HEK293T (cell line): ENCODE data around the gene MFAP4.

Source experiments
- CTCF ChIA-PET: fragments of 350-600 bp; formaldehyde crosslinking; extraction: SDS; loops from one replicate; lab custom pipeline; 2021; ENCODE audit warnings: antibody characterized with exemption, inconsistent platforms; lab: Yijun Ruan, JAX
- POLR2A ChIA-PET: fragments of 350-600 bp; formaldehyde crosslinking; extraction: SDS; loops from one replicate; lab custom pipeline; 2020; ENCODE audit warnings: antibody characterized with exemption, inconsistent platforms; lab: Yijun Ruan, JAX
- DNase-seq: peaks from one replicate; pipeline ENCODE4 v3.0.0; 2012; ENCODE audit warnings: mixed read lengths; ENCODE audit errors: extremely low spot score
- ARNT ChIP-seq: fragments of 450-650 bp; IDR thresholded peaks from 2 replicates; pipeline ENCODE4 v1.6.1; 2017; ENCODE audit warnings: mild to moderate bottlenecking
- BHLHE40 ChIP-seq: fragments of 450-650 bp; IDR thresholded peaks from 2 replicates; pipeline ENCODE4 v1.6.1; 2016; ENCODE audit warnings: mild to moderate bottlenecking, moderate library complexity, borderline replicate concordance
- CTBP1 ChIP-seq: fragments of 450-650 bp; IDR thresholded peaks from 2 replicates; pipeline ENCODE4 v1.6.1; 2016; ENCODE audit warnings: borderline replicate concordance
- ELF4 ChIP-seq: fragments of 450-650 bp; IDR thresholded peaks from 2 replicates; pipeline ENCODE4 v1.6.1; 2017; ENCODE audit warnings: antibody characterized with exemption
- FOXA1 ChIP-seq: fragments of 450-650 bp; IDR thresholded peaks from 2 replicates; pipeline ENCODE4 v1.6.1; 2016; ENCODE audit warnings: mild to moderate bottlenecking
- FOXK2 ChIP-seq: fragments of 450-650 bp; IDR thresholded peaks from 2 replicates; pipeline ENCODE4 v1.6.1; 2016; ENCODE audit warnings: mild to moderate bottlenecking
- FOXM1 ChIP-seq: fragments of 450-650 bp; IDR thresholded peaks from 2 replicates; pipeline ENCODE4 v1.6.1; 2017; ENCODE audit warnings: mild to moderate bottlenecking, borderline replicate concordance
- HDGF ChIP-seq: fragments of 450-650 bp; IDR thresholded peaks from 2 replicates; pipeline ENCODE4 v1.6.1; 2017; ENCODE audit warnings: antibody characterized with exemption, borderline replicate concordance
- L3MBTL2 ChIP-seq: fragments of 450-650 bp; conservative IDR thresholded peaks from 2 replicates; pipeline ENCODE4 v1.6.1; 2016; ENCODE audit warnings: mild to moderate bottlenecking
- LEF1 ChIP-seq: fragments of 450-650 bp; IDR thresholded peaks from 2 replicates; pipeline ENCODE4 v1.6.1; 2017; ENCODE audit warnings: mild to moderate bottlenecking, borderline replicate concordance
- NFRKB ChIP-seq: fragments of 450-650 bp; IDR thresholded peaks from 2 replicates; pipeline ENCODE4 v1.6.1; 2016; ENCODE audit warnings: mild to moderate bottlenecking, moderate library complexity
- SP1 ChIP-seq: fragments of 450-650 bp; IDR thresholded peaks from 2 replicates; pipeline ENCODE4 v1.6.1; 2017
- SUZ12 ChIP-seq: fragments of 450-650 bp; IDR thresholded peaks from 2 replicates; pipeline ENCODE4 v1.6.1; 2016; ENCODE audit warnings: mild to moderate bottlenecking
- TARDBP ChIP-seq: fragments of 450-650 bp; IDR thresholded peaks from 2 replicates; pipeline ENCODE4 v1.6.1; 2016
- ZNF384 ChIP-seq: fragments of 450-650 bp; IDR thresholded peaks from 2 replicates; pipeline ENCODE4 v1.6.1; 2016
- TF ChIP-seq, protein P1 (sequence below): fragments of 450-650 bp; IDR thresholded peaks from 2 replicates; pipeline ENCODE4 v1.6.1; 2016

Gene MFAP4

DNA sequence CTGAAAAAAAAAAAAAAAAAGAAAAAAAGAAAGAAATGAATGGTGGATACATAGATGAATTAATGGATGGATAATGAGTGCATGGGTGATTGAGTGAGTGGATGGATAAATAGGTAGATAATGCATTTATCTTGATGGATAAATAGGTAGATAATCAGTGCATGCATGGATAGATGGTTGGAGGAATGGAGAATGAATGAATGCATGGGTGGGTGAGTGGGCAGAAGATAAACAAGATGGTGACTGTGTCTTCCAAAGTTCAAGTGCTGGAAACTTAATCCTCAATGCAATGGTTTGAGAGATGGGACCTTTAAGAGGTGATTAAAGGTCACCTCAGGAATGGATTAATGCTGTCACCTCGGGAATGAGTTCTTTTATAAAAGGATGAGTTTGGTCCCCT is 17.3 kb upstream of the MFAP4 start:
- POLR2A ChIA-PET: no interaction called here
- TF ChIP-seq FOXK2 (no peak), L3MBTL2 (no peak), ELF4 (no peak), FOXA1 (no peak), HDGF (no peak), ZNF384 (no peak), BHLHE40 (no peak), LEF1 (no peak), CTBP1 (no peak), TARDBP (no peak), SUZ12 (no peak), FOXM1 (no peak), NFRKB (no peak), ARNT (no peak), SP1 (no peak)
- TF ChIP-seq, protein P1, sequence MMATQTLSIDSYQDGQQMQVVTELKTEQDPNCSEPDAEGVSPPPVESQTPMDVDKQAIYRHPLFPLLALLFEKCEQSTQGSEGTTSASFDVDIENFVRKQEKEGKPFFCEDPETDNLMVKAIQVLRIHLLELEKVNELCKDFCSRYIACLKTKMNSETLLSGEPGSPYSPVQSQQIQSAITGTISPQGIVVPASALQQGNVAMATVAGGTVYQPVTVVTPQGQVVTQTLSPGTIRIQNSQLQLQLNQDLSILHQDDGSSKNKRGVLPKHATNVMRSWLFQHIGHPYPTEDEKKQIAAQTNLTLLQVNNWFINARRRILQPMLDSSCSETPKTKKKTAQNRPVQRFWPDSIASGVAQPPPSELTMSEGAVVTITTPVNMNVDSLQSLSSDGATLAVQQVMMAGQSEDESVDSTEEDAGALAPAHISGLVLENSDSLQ: no peak
- CTCF ChIA-PET: no interaction called here
- DNase-seq: no peak

DNA sequence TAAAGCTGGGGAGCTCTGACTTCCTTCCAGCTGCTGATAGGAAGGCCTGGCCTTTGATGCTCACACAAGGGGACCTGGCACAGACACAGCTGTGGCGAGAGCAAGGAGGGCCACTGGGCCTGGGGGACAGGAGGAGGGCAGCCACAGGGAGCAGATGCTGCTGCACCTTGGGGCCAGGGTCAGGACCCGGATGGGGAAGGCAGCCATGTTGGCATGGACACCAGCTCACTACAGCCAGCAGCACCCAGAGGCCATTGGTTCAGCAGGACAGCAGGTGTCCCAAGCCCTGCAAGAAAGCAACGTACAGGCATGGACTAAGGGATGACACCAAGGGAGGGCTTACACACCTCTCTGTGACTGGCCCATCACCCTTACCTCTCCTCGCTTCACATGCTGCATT is 16.0 kb upstream of the MFAP4 start:
- TF ChIP-seq NFRKB (no peak), HDGF (no peak), LEF1 (no peak), TARDBP (no peak)
- DNase-seq: no peak
- ChIA-PET POLR2A (interaction anchor here (1.4 to 3.6 kb wide), 2 partner anchors 17 to 25 kb away, joined by 3 to 26 read pairs; partner anchors contain the start of gene MAPK7), CTCF (no interaction called here)

GRCh38 chr17:19402171-19402570 is 15.2 kb upstream of the MFAP4 start:
- ChIA-PET CTCF (interaction anchor here (0.6 to 1.0 kb wide), 2 partner anchors 39 to 212 kb away, joined by 3 to 4 read pairs; no protein-coding TSS in a partner anchor), POLR2A (interaction anchor here (1.4 to 3.6 kb wide), 2 partner anchors 16 to 24 kb away, joined by 3 to 26 read pairs; partner anchors contain the start of gene MAPK7)
- no peak for DNase-seq
- TF ChIP-seq SP1 (no peak), BHLHE40 (no peak), CTBP1 (no peak), NFRKB (no peak), L3MBTL2 (no peak), TARDBP (no peak), FOXK2 (no peak), SUZ12 (no peak), LEF1 (no peak), HDGF (no peak), FOXA1 (no peak), FOXM1 (no peak), ZNF384 (no peak), ARNT (no peak), ELF4 (no peak)
- TF ChIP-seq, protein P1: no peak

DNA sequence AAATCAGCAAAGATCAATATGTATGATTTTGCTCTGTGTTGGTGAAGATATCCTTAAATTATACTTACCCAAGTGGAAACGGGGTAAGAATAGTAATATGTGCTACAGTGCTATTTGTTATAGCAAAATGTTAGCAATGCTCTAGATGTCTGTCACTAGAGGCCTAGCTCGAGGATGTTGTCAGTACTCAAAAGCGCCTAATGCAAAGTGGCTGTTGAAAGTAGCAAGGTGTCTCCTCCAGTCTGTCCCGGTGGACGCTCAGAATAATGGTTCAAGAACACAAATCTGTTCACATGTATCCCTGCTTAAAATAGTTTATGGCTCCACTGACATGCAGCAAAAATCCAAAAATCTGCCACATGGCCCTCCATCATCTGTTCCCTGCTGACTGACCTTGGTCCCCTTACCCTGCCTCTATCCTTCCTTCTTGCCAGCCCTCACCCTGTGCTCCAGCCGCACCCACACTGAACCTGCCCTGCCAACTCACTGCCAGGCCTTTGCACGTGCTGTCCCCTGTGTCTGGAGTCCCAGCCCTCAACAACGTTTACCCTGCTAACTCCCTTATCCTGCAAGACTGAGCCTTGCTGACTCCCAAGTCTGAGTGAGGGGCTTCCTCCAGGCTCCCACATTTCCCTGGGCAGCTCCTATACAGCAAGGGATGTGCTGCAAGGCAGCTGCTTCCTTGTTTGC is 14.5 kb upstream of the MFAP4 start:
- no peak for TF ChIP-seq SP1
- no peak for TF ChIP-seq ELF4
- TF ChIP-seq TARDBP: no peak
- TF ChIP-seq HDGF: no peak
- TF ChIP-seq SUZ12: no peak
- TF ChIP-seq L3MBTL2: no peak
- TF ChIP-seq LEF1: no peak
- TF ChIP-seq NFRKB: no peak
- TF ChIP-seq, protein P1: no peak
- TF ChIP-seq BHLHE40: no peak
- no peak for TF ChIP-seq CTBP1
- TF ChIP-seq ZNF384: no peak
- TF ChIP-seq ARNT: no peak
- no peak for TF ChIP-seq FOXM1
- TF ChIP-seq FOXA1: no peak
- no peak for TF ChIP-seq FOXK2
- CTCF ChIA-PET: interaction anchor here (0.6 to 1.0 kb wide), 2 partner anchors 38 to 212 kb away, joined by 3 to 4 read pairs; no protein-coding TSS in a partner anchor
- no peak for DNase-seq
- POLR2A ChIA-PET: interaction anchor here (1.4 to 3.6 kb wide), 2 partner anchors 9 to 23 kb away, joined by 3 to 26 read pairs; partner anchors contain the start of gene MAPK7

- DNase-seq: no peak
- TF ChIP-seq CTBP1 (no peak), FOXK2 (no peak), BHLHE40 (no peak), L3MBTL2 (no peak), LEF1 (no peak), TARDBP (no peak)
- CTCF ChIA-PET: no interaction called here
- POLR2A ChIA-PET: interaction anchor here (1.3 to 3.6 kb wide), 3 partner anchors 8 to 22 kb away, joined by 3 to 26 read pairs (median 3); partner anchors contain the start of gene MAPK7
These were observed 12.9 kb upstream of the MFAP4 start for GRCh38 chr17:19399750-19400450.
